ENCODE measurements around the gene PCDHGC3. TPM values are rescaled to one million over a fixed set of nuclear protein-coding genes. Genes with fewer than 3 reads are reported as not detected.

Gene PCDHGC3
- total RNA-seq, 1 donor from 2014 or later = 20.8 TPM

DNA sequence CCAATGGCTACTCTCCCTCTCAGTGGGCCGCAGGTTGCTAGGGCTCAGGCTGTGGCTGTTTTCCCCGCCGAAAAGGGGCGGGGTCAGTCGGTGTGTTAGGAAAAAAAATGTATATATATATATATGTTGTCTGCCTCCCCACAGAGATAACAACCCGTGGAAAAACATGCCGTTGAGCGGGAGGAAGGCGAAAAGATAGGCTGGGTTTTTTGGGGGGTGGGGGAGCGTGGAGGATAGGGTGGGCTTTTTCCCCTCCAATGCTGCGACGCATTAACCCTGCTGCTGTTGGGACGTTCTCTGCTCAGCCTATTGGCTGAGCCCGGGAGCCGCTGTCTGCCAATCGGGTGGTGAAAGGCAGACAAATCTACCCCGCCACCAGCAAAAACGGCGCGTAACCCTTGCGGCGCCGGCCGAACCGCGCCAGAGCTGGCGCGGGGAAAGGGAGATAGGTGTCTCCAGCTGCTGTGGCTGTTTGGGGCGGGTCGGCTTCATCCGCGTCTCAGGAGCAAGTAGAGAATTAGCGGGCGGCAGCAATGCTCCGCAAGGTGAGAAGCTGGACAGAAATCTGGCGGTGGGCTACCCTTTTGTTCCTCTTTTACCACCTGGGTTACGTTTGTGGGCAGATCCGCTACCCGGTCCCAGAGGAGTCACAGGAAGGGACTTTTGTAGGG, 9.0 kb downstream of the PCDHGC3 start, which contains the start of gene PCDHGC4:
Gene PCDHGC4, plus strand, starts transcription at position 390 of the 671 bp plus-strand sequence. Its CDS starts 144 bp downstream, at position 534.
- FAIRE-seq (no peak), DNase-seq (ENCODE audit: low spot score in 2 of 2) (no peak)

DNA sequence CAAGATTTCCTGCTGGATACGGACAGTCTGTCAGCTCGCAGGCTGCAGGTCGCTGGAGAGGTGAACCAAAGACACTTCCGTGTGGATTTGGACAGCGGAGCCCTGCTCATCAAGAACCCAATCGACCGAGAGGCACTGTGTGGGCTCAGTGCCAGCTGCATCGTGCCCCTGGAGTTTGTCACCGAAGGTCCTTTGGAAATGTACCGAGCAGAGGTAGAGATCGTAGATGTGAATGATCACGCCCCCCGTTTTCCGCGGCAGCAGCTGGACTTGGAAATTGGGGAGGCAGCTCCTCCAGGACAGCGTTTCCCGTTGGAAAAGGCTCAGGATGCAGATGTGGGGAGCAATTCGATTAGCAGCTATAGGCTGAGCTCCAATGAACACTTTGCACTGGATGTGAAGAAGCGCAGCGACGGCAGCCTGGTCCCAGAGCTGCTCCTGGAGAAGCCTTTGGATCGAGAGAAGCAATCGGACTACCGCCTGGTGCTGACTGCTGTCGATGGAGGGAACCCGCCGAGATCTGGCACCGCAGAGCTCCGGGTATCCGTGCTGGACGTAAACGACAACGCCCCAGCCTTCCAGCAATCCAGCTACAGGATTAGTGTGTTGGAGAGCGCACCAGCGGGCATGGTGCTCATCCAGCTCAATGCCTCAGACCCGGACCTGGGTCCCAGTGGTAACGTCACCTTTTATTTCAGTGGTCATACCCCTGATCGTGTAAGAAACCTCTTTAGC, 9.7 kb downstream of the PCDHGC3 start:
- DNase-seq (ENCODE audit: low spot score in 2 of 2) (no peak), FAIRE-seq (no peak)

DNA sequence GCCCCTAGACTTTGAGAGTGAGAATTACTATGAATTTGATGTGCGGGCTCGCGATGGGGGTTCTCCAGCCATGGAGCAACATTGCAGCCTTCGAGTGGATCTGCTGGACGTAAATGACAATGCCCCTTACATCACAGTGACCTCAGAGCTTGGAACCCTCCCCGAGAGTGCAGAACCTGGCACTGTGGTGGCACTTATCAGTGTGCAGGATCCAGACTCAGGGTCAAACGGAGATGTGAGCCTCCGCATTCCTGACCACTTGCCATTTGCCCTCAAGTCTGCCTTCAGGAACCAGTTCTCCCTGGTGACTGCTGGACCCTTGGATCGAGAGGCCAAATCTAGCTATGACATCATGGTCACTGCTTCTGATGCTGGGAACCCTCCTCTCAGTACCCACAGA, 10.3 kb downstream of the PCDHGC3 start:
- DNase-seq (ENCODE audit: low spot score in 2 of 2) = no peak
- FAIRE-seq = no peak

DNA sequence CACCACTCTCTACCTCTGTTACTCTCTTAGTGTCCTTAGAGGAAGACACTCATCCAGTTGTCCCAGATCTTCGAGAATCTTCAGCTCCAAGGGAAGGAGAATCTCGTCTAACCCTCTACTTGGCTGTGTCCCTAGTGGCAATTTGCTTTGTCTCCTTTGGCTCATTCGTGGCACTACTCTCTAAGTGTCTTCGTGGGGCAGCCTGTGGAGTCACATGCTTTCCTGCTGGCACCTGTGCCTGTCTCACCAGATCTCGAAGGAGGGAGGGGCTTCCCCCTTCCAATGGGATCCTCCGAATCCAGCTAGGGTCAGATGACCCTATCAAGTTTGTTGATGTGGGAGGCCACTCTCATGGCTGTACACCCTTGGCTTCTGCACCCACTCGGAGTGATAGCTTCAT, 11.4 kb downstream of the PCDHGC3 start:
- DNase-seq (ENCODE audit: low spot score in 2 of 2) = no peak
- no peak for FAIRE-seq

DNA sequence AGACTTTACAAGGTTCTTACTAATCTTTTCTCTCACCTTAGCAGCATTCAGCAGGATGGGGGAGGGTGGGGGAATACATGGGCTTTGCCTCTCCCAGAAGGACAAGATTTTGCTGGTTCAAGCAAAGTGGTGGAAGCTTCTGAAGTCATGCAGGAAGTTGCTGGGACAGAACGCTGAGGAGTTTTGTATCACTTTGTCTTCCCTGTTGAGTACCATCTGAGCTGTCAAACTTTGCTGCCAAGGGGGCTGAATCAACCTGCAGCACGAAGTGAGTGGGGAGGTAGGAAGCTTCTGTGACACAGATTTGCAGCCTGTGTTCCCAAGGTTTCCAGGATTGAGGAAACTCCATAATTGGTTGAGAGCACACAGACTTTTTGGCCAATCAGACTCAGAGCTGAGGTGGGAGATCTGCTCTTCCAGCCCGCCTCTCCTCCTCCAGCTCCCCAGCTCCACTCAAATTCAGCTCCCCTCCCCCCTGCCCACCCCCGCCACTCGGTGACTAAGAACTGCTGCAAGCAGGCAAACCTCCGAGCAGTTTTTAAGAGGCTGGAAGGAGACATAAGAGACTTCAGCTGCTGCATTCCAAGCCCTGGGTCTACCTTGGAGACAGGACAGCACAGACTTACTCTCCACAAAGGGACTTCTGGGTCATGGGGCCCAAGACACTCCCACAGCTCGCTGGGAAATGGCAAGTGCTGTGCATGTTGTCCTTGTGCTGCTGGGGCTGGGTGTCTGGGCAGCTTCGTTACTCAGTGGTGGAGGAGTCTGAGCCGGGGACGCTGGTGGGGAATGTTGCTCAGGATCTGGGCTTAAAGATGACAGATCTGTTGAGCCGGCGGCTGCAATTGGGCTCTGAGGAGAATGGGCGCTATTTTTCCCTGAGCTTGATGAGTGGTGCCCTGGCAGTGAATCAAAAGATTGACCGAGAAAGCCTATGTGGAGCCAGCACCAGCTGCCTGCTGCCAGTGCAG, 13.1 kb downstream of the PCDHGC3 start, which contains the start of gene PCDHGC5:
Gene PCDHGC5, plus strand, starts transcription at position 491 of the 971 bp plus-strand sequence. Its CDS starts 160 bp downstream, at position 651.
- DNase-seq (ENCODE audit: low spot score in 2 of 2) (peak in 1 of 2 donors; percentile 58), FAIRE-seq (no peak)

DNA sequence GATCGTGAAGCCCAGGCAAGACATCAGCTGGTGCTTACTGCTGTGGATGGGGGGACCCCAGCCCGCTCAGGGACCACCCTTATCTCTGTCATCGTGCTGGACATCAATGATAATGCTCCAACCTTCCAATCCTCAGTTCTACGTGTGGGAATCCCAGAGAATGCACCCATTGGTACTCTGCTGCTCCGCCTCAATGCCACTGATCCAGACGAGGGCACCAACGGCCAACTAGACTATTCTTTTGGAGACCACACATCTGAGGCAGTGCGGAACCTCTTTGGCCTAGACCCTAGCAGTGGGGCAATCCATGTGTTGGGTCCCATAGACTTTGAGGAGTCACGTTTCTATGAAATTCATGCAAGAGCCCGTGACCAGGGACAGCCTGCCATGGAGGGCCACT, 14.1 kb downstream of the PCDHGC3 start:
- no peak for FAIRE-seq
- DNase-seq (ENCODE audit: low spot score in 2 of 2) = no peak

DNA sequence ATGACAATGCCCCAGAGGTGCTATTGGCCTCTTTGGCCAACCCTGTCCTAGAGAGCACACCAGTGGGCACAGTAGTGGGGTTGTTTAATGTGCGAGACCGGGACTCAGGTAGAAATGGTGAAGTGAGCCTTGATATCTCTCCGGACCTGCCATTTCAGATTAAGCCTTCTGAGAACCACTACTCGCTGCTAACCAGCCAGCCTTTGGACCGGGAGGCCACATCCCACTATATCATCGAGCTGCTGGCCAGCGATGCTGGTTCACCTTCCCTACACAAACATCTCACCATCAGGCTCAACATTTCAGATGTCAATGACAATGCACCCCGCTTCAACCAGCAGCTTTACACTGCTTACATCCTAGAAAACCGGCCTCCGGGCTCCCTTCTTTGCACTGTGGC, 14.5 kb downstream of the PCDHGC3 start:
- DNase-seq (ENCODE audit: low spot score in 2 of 2) (no peak), FAIRE-seq (no peak)

DNA sequence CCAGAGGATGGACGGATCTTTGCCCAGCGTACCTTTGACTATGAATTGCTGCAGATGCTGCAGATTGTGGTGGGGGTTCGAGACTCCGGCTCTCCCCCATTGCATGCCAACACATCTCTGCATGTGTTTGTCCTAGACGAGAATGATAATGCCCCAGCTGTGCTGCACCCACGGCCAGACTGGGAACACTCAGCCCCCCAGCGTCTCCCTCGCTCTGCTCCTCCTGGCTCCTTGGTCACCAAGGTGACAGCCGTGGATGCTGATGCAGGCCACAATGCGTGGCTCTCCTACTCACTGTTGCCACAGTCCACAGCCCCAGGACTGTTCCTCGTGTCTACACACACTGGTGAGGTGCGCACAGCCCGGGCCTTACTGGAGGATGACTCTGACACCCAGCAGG, 15.0 kb downstream of the PCDHGC3 start:
- DNase-seq (ENCODE audit: low spot score in 2 of 2) = no peak
- FAIRE-seq = no peak

DNA sequence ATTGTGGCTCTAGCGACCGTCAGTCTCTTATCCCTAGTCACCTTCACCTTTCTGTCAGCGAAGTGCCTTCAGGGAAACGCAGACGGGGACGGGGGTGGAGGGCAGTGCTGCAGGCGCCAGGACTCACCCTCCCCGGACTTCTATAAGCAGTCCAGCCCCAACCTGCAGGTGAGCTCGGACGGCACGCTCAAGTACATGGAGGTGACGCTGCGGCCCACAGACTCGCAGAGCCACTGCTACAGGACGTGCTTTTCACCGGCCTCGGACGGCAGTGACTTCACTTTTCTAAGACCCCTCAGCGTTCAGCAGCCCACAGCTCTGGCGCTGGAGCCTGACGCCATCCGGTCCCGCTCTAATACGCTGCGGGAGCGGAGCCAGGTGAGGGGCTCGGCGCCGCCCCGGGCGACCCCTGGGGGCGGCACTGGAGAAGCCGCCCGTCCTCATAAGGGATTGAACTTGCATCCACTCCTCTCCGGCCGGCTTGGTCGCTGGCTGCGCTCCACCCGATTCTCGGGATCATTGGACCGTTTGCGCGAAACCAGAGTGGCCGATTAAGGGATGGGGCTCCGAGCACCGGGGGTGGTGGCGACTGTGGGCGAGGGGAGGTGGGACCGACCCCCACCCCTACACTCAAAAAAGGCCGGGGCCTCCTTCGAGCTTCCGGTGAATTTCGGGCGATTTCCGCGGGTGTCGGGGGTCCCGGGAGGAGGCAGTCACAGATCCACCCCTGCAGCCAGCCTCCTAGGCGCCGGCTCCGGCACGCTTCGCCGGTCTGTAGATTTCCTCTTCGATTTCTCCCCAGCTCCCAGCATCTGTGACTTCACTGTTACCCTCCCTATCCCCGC, 15.8 kb downstream of the PCDHGC3 start:
- no peak for DNase-seq (ENCODE audit: low spot score in 2 of 2)
- no peak for FAIRE-seq

DNA sequence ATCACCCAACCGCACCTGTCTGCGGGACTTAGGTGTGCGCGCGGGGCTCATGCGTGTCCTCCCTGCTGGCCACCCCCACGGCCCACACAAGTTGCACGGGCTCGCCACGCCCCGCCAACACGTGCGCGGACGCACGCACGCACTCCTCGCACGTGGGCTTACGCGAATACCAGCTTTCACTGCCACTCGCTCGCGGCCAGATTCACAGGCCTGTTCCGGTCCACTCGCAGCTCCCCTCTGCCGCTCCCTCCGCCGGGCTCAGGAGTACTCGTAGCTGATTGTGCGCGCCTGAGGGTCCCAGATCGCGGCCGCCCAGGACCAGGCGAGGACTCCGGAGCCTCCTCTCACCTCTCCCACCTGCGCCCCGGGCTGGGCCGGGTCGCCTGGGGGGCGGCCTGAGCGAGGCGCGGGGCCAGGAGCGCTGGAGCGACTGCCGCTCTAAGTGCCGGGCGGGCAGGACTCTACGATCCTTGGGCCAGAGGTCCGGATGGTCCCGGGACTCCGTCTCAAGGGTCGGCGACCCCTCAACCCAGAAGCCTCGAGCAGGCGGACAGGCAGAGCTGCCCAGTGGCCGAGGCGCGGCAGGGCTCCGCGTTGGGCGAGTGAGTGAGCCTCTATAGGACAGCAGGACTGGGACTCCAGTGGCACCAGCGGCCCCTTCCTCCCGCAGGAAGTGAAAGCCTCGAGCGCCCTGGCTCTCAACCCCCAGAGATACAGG, 16.6 kb downstream of the PCDHGC3 start:
- no peak for DNase-seq (ENCODE audit: low spot score in 2 of 2)
- no peak for FAIRE-seq

DNA sequence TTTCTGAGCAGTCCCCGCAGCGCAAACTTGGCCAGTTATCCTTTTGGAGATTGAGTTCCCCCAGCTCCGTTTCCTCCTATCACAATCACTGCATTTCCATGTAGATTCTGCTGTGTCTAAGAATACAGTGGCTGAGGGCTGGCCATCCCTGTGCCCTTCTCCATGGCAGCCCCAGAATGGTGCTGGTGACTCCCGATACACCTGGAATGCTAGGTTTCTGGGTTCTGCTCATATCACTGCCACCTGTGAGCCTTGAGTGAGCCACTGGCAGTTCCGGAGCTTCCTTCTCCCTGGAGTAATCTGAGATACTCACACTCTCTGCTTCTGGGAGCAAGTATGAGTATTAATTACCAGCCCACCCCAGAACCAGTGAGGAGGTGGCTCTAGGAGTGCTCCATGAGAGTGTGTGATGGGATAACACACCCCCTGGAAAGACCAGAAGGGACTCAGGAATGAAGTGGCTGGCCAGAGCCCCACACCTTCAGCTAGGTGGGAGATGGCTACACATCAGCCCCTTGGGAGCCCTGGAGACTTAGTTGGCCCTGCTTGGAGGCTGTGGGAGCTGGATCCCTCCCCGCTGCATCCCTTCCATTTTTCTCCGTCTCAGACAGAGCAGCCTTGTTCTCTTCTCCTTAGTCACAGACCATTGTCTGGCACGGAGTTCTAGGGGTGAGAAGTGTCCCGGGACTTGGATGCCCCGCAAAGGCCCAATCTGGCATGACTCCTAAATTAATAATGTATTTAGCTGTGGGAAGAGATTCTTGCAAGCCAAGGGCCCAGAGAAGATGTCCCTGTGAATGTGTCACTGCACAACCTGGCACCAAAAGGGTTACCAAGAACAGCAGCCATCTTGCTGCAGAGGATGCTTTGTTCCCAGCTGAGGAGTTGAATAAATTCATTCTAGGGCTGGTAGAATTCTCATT, 18.0 kb downstream of the PCDHGC3 start:
- DNase-seq (ENCODE audit: low spot score in 2 of 2) = no peak
- no peak for FAIRE-seq

DNA sequence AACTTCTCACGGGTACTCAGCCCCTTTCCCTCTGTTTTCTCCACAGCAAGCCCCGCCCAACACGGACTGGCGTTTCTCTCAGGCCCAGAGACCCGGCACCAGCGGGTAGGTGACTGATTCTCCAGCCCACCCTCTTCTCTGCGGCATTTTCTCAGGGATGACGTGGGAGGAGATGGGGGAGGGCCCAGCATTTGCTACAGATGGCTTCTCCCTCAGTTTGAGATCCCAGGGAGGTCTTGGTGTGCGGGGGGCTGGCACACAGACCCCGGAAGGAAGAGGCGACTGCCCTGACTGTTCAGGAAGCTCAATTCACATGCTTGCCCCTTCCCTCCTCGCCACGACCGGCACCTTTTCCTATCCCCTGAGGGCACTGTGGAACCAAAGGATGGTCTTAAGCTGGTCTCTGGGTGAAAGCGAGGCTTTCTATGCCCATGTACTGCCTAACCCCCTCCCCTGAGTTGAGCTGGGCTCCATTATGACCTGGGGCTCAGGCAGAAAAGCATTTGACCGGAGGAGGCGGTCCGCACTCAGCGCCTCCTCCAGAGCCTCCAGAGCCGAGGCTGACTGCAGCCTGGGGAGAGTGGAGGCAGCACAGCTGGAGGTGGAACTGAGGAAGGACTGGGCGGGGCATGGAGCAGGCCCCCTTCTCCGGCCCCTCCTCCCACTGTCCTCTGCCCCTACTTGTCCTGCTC, 19.1 kb downstream of the PCDHGC3 start:
- FAIRE-seq (no peak), DNase-seq (ENCODE audit: low spot score in 2 of 2) (no peak)

DNA sequence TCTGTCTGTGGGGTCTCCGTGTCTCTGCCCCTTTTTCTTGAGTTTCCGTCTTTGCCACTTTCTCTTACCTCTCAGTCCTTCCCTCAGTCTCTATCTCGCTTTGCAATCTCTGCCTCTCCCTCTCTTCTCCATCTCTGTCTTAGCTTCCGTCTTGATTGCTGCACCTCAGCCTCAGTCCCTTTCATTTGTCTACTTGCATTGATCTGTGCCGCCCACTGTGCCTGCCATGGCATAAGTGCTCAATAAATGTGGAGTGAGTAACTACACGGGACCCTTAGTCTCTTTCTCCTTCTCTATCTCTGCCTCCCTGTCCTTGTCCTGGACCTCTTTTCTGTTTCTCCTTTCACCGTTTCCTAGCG, 19.7 kb downstream of the PCDHGC3 start:
- DNase-seq (ENCODE audit: low spot score in 2 of 2) (no peak), FAIRE-seq (no peak)

DNA sequence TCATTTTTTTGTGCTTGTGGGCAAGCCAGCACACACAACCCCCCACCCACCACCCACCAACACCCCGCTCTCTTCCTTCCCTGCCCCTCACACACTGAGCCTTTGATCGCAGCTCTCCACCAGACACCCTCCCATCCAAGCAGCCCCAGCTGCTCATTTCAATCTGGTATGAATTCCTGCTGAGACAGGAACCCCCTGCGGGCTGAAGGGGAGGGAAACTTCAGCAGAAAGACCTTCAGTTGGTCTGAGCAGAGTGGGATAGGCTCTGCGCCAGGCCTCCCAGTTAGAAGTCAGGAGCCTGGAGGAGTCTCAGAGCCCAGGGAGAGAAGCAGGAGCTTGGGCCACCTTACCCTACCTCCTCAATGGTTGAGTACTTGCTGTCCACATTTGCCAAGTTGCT, 20.3 kb downstream of the PCDHGC3 start:
- no peak for DNase-seq (ENCODE audit: low spot score in 2 of 2)
- FAIRE-seq = no peak

DNA sequence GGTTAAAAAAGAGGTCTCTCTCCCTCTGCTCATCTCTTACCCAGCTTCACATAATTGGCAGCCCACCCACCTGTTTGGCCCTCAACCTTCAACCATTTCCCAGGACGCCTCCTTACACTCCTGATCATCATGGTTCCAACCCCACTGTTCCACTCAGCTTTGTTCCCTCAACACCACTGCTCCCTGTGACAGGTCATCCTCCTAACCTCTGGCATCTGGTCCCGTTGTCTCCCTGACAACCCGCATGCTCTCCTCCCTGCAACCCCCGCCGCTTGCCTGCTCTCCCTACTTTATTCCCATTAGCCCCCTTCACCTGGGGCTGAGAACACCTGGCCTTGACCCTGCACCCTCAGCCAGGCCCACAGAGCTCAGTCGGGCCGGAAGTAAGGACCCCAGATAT, 26.0 kb downstream of the PCDHGC3 start:
- DNase-seq (ENCODE audit: low spot score in 2 of 2) (no peak), FAIRE-seq (no peak)

DNA sequence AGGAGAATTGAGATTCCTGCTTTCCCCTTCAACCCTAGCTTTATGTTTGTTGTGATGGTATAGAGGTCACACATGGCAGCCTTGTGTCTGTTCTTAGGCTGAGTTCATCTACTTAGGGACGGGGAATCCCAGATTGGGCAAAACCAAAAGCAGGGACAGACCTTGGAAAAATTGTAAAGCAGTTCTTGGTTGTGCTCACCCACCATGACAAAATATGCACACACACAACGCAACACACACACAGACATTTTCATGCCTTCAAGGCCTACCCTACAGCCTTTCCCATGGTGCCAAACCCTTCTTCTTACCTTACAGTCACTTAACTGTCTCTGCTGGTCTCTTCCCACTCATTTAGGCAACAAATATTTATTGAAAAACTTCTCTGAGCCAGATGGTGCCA, 27.9 kb downstream of the PCDHGC3 start:
- FAIRE-seq = no peak
- no peak for DNase-seq (ENCODE audit: low spot score in 2 of 2)

DNA sequence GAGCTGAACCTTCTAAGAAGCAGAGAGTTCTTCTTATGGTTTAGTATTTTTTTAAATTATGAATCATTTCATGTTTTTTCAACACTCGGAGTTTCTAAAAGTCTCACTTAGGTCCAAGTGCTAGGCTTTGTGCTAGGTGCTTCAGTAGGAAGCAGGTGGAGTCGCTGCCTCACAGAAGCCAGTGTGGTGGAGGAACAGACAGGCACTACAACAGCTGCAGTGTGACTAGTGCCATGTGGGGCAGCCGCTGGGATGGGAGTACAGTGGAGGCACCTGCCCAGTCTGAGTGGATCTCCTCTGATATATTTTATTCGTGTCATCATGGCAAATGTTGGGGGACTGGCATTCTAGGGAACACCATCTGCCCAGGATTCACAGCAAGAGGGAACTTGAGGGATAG, 28.4 kb downstream of the PCDHGC3 start:
- no peak for DNase-seq (ENCODE audit: low spot score in 2 of 2)
- FAIRE-seq = no peak
